ENCODE measurements around the gene CMTR1. TPM values are rescaled to one million over a fixed set of nuclear protein-coding genes. Genes with fewer than 3 reads are reported as not detected.

CMTR1 gene
- total RNA-seq, 1 experiment from 2014 or later: 28.7 TPM

- H3K9me3 ChIP-seq (ENCODE audit: low read length): no peaks in the 10 kb centered on the region
- peak; percentile 64 for DNase-seq
- H3K4me2 ChIP-seq (ENCODE audit: low read depth, low read length, poor library complexity, severe bottlenecking): no peak overlapping the region
- no peaks in the 10 kb centered on the region for H3K27me3 ChIP-seq (ENCODE audit: low read length)
- H4K20me1 ChIP-seq (ENCODE audit: insufficient read depth, low read depth, low read length): no peaks in the 10 kb centered on the region; the same call in 1 of the 2 replicates
- H3K4me3 ChIP-seq (ENCODE audit: low read length): no peak overlapping the region
- no peak overlapping the region for H3K9ac ChIP-seq (ENCODE audit: low read length)
- H3K36me3 ChIP-seq (ENCODE audit: insufficient read depth, low read length): no peaks in the 10 kb centered on the region
- peaks cover 2% of the 10 kb centered on the region; the same call in 1 of the 2 replicates for H3K79me2 ChIP-seq (ENCODE audit: low read length)
- H3K27ac ChIP-seq (ENCODE audit: low read length): no peak overlapping the region
- H3K9me2 ChIP-seq (replicated peaks; ENCODE audit: insufficient read depth, low read length): no peaks in the 10 kb centered on the region
- H2AFZ ChIP-seq (ENCODE audit: low read length): no peak overlapping the region
- H3K4me1 ChIP-seq (ENCODE audit: low read length): peaks cover 13% of the 10 kb centered on the region
Observed at GRCh38 chr6:37489697-37490336, 56.8 kb downstream of the CMTR1 start.

- Histone ChIP-seq H3K9me2 (replicated peaks; ENCODE audit: insufficient read depth, low read length) (no peaks in the 10 kb centered on the region), H3K4me2 (ENCODE audit: low read depth, low read length, poor library complexity, severe bottlenecking) (no peak overlapping the region), H3K9me3 (ENCODE audit: low read length) (no peaks in the 10 kb centered on the region), H3K36me3 (ENCODE audit: insufficient read depth, low read length) (no peaks in the 10 kb centered on the region), H3K27me3 (ENCODE audit: low read length) (no peaks in the 10 kb centered on the region), H3K79me2 (ENCODE audit: low read length) (peaks cover 2% of the 10 kb centered on the region; the same call in 1 of the 2 replicates), H2AFZ (ENCODE audit: low read length) (no peak overlapping the region), H3K4me1 (ENCODE audit: low read length) (peaks cover 13% of the 10 kb centered on the region), H4K20me1 (ENCODE audit: insufficient read depth, low read depth, low read length) (peaks cover 3% of the 10 kb centered on the region; the same call in 1 of the 2 replicates), H3K4me3 (ENCODE audit: low read length) (no peak overlapping the region), H3K27ac (ENCODE audit: low read length) (no peak overlapping the region), H3K9ac (ENCODE audit: low read length) (peak overlapping the region; percentile 9; the same call in 1 of the 2 replicates)
- no peak for DNase-seq
Observed at GRCh38 chr6:37490536-37491170, 57.6 kb downstream of the CMTR1 start.

- Histone ChIP-seq H3K36me3 (ENCODE audit: insufficient read depth, low read length) (no peaks in the 10 kb centered on the region), H3K4me3 (ENCODE audit: low read length) (no peak overlapping the region), H3K79me2 (ENCODE audit: low read length) (peaks cover 2% of the 10 kb centered on the region; the same call in 1 of the 2 replicates), H3K9ac (ENCODE audit: low read length) (no peak overlapping the region), H3K27ac (ENCODE audit: low read length) (no peak overlapping the region), H3K4me2 (ENCODE audit: low read depth, low read length, poor library complexity, severe bottlenecking) (no peak overlapping the region), H4K20me1 (ENCODE audit: insufficient read depth, low read depth, low read length) (peaks cover 4% of the 10 kb centered on the region; the same call in 1 of the 2 replicates), H2AFZ (ENCODE audit: low read length) (no peak overlapping the region), H3K9me2 (replicated peaks; ENCODE audit: insufficient read depth, low read length) (no peaks in the 10 kb centered on the region), H3K27me3 (ENCODE audit: low read length) (no peaks in the 10 kb centered on the region), H3K9me3 (ENCODE audit: low read length) (no peaks in the 10 kb centered on the region), H3K4me1 (ENCODE audit: low read length) (peaks cover 13% of the 10 kb centered on the region)
- no peak for DNase-seq
Observed at GRCh38 chr6:37491171-37491829, 58.3 kb downstream of the CMTR1 start.

DNA sequence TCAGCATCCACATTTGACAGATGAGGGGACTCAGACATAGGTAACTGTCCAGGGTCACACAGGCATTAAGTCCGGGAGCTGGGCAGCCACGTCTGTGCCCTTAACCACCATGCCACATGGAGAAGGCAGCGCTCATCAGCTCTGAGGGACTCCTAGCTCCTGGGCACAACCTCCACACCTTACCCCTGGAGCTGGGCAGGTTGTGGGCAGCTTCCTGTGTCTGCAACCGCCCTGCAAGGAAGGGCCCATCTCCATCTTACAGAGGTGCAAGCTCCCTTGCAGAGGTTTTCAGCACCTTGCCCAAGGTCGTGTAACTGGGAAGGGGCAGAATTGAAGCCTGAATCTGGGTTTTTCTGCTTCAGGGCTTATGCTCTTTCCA, 58.8 kb downstream of the CMTR1 start:
- Histone ChIP-seq H3K27ac (ENCODE audit: low read length) (no peak overlapping the region), H3K9me2 (replicated peaks; ENCODE audit: insufficient read depth, low read length) (no peaks in the 10 kb centered on the region), H3K36me3 (ENCODE audit: insufficient read depth, low read length) (no peaks in the 10 kb centered on the region), H3K79me2 (ENCODE audit: low read length) (peaks cover 2% of the 10 kb centered on the region; the same call in 1 of the 2 replicates), H3K9me3 (ENCODE audit: low read length) (no peaks in the 10 kb centered on the region), H3K27me3 (ENCODE audit: low read length) (no peaks in the 10 kb centered on the region), H4K20me1 (ENCODE audit: insufficient read depth, low read depth, low read length) (peaks cover 4% of the 10 kb centered on the region; the same call in 1 of the 2 replicates), H3K4me3 (ENCODE audit: low read length) (no peak overlapping the region), H3K4me2 (ENCODE audit: low read depth, low read length, poor library complexity, severe bottlenecking) (no peak overlapping the region), H3K9ac (ENCODE audit: low read length) (no peak overlapping the region), H2AFZ (ENCODE audit: low read length) (no peak overlapping the region), H3K4me1 (ENCODE audit: low read length) (peaks cover 14% of the 10 kb centered on the region)
- DNase-seq: no peak

DNA sequence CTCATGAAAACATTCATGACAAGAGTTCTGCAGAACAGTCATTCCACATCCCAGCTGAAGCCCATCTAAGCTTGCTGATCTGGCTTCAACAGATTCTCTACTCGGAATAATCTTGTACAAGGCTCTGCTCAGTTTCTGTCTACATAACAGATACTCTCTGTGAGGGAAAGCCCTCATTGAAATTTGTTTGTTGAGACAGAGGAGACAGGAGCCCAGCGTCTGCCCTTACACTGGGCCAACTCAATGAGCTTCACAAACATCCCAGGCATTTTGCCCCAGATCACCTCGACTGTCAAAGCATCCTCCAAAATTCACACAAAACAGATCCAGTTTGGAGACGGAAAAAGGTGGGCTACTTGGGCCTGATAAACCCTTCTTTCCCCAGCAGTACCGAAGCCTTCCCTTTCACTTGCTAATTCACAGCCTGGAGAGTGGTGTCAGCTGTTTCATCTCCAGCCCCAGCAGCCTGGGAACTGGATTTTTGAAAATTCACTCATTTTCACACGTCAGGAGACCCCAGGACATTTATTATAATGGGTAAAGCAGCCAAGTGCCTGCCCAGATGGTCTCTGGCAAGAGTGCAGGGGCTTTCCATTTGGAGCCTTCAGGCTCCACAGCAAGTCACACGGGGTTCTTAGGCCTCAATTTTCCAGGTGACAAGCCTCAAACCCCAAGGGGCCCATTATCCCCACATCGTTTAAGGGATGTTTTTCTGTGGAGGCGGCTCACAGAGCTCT, 59.4 kb downstream of the CMTR1 start:
- Histone ChIP-seq H2AFZ (ENCODE audit: low read length) (no peak overlapping the region), H3K79me2 (ENCODE audit: low read length) (peaks cover 2% of the 10 kb centered on the region; the same call in 1 of the 2 replicates), H4K20me1 (ENCODE audit: insufficient read depth, low read depth, low read length) (peaks cover 4% of the 10 kb centered on the region; the same call in 1 of the 2 replicates), H3K27me3 (ENCODE audit: low read length) (no peaks in the 10 kb centered on the region), H3K4me1 (ENCODE audit: low read length) (peaks cover 20% of the 10 kb centered on the region), H3K4me2 (ENCODE audit: low read depth, low read length, poor library complexity, severe bottlenecking) (no peak overlapping the region), H3K36me3 (ENCODE audit: insufficient read depth, low read length) (no peaks in the 10 kb centered on the region), H3K9me3 (ENCODE audit: low read length) (no peaks in the 10 kb centered on the region), H3K4me3 (ENCODE audit: low read length) (no peak overlapping the region), H3K9me2 (replicated peaks; ENCODE audit: insufficient read depth, low read length) (no peaks in the 10 kb centered on the region), H3K27ac (ENCODE audit: low read length) (no peak overlapping the region), H3K9ac (ENCODE audit: low read length) (no peak overlapping the region)
- DNase-seq: no peak

- no peaks in the 10 kb centered on the region for H3K36me3 ChIP-seq (ENCODE audit: insufficient read depth, low read length)
- peaks cover 6% of the 10 kb centered on the region; the same call in 1 of the 2 replicates for H3K79me2 ChIP-seq (ENCODE audit: low read length)
- H3K27me3 ChIP-seq (ENCODE audit: low read length): no peaks in the 10 kb centered on the region
- H3K4me2 ChIP-seq (ENCODE audit: low read depth, low read length, poor library complexity, severe bottlenecking): no peak overlapping the region
- no peak overlapping the region for H2AFZ ChIP-seq (ENCODE audit: low read length)
- DNase-seq: no peak
- no peaks in the 10 kb centered on the region for H3K9me2 ChIP-seq (replicated peaks; ENCODE audit: insufficient read depth, low read length)
- no peaks in the 10 kb centered on the region for H3K9me3 ChIP-seq (ENCODE audit: low read length)
- no peak overlapping the region for H3K9ac ChIP-seq (ENCODE audit: low read length)
- H3K27ac ChIP-seq (ENCODE audit: low read length): no peak overlapping the region
- H3K4me3 ChIP-seq (ENCODE audit: low read length): no peak overlapping the region
- peaks cover 4% of the 10 kb centered on the region; the same call in 1 of the 2 replicates for H4K20me1 ChIP-seq (ENCODE audit: insufficient read depth, low read depth, low read length)
- peaks cover 28% of the 10 kb centered on the region for H3K4me1 ChIP-seq (ENCODE audit: low read length)
Observed at GRCh38 chr6:37492991-37493660, 60.1 kb downstream of the CMTR1 start.

DNA sequence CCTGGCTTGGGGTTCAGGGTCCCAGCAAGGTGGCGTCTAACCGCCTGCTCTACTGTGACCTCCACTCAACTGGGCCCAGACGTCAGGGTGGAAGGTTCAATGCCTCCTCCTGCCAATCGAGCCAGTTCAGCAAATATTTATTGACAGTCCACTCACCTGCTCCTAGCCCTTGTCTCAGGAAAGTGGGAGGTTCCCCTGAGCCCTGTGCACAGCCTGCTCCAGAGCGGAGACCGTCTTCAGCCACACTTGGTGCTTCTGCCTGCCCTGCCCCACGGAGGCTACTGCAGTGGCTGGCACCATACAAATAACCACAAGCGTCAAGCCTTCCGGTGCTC, 60.6 kb downstream of the CMTR1 start:
- Histone ChIP-seq H3K9me3 (ENCODE audit: low read length) (no peaks in the 10 kb centered on the region), H3K9ac (ENCODE audit: low read length) (no peak overlapping the region), H3K27me3 (ENCODE audit: low read length) (no peaks in the 10 kb centered on the region), H3K9me2 (replicated peaks; ENCODE audit: insufficient read depth, low read length) (no peaks in the 10 kb centered on the region), H2AFZ (ENCODE audit: low read length) (no peak overlapping the region), H3K79me2 (ENCODE audit: low read length) (peaks cover 6% of the 10 kb centered on the region; the same call in 1 of the 2 replicates), H4K20me1 (ENCODE audit: insufficient read depth, low read depth, low read length) (peaks cover 4% of the 10 kb centered on the region; the same call in 1 of the 2 replicates), H3K36me3 (ENCODE audit: insufficient read depth, low read length) (no peaks in the 10 kb centered on the region), H3K4me2 (ENCODE audit: low read depth, low read length, poor library complexity, severe bottlenecking) (no peak overlapping the region), H3K27ac (ENCODE audit: low read length) (no peak overlapping the region), H3K4me1 (ENCODE audit: low read length) (peaks cover 33% of the 10 kb centered on the region), H3K4me3 (ENCODE audit: low read length) (no peak overlapping the region)
- no peak for DNase-seq

All from Karpas-422 (cell line).